Astrocyte (in vitro differentiated cells and primary cell): ENCODE data around the gene C18orf32. TPM values are rescaled to one million over a fixed set of nuclear protein-coding genes. Genes with fewer than 3 reads are reported as not detected.

Experiments used
- DNase-seq: peaks from one replicate; pipeline ENCODE4 v3.0.0-alpha.2; 2010; ENCODE audit warnings: low read depth
- FAIRE-seq: peaks from 2 replicates; lab custom pipeline; 2011; peaks lifted over from hg19 to GRCh38; lab: Jason Lieb, UNC
- H2AFZ ChIP-seq: 2 replicates; pipeline ENCODE4 v1.6.0; 2012; ENCODE audit warnings: low read depth, low read length, inconsistent platforms
- H3K27ac ChIP-seq: 2 replicates; pipeline ENCODE4 v1.5.1; 2011; ENCODE audit warnings: low read depth, low read length, inconsistent platforms
- H3K27me3 ChIP-seq: 2 replicates; pipeline ENCODE4 v1.6.0; 2011; ENCODE audit warnings: low read length, inconsistent platforms; ENCODE audit not compliant: insufficient read depth
- H3K36me3 ChIP-seq: 2 replicates; pipeline ENCODE4 v1.5.1; 2011; ENCODE audit warnings: low read length, inconsistent platforms; ENCODE audit not compliant: insufficient read depth
- H3K4me1 ChIP-seq: 2 replicates; pipeline ENCODE4 v1.5.1; 2011; ENCODE audit warnings: low read length, inconsistent platforms; ENCODE audit not compliant: insufficient read depth
- H3K4me2 ChIP-seq: 2 replicates; pipeline ENCODE4 v1.6.0; 2012; ENCODE audit warnings: low read length, inconsistent platforms
- H3K4me3 ChIP-seq: 2 replicates; pipeline ENCODE4 v1.5.1; 2011; ENCODE audit warnings: low read depth, mild to moderate bottlenecking, low read length, inconsistent platforms; ENCODE audit not compliant: insufficient read depth
- H3K79me2 ChIP-seq: 2 replicates; pipeline ENCODE4 v1.6.0; 2012; ENCODE audit warnings: mild to moderate bottlenecking, low read length, inconsistent platforms; ENCODE audit not compliant: insufficient read depth
- H3K9ac ChIP-seq: 2 replicates; pipeline ENCODE4 v1.6.0; 2012; ENCODE audit warnings: mild to moderate bottlenecking, low read length, inconsistent platforms
- H3K9me3 ChIP-seq: 2 replicates; pipeline ENCODE4 v1.5.1; 2012; ENCODE audit warnings: low read depth, mild to moderate bottlenecking, low read length, inconsistent platforms; ENCODE audit not compliant: insufficient read depth
- H4K20me1 ChIP-seq: 2 replicates; pipeline ENCODE4 v1.6.0; 2012; ENCODE audit warnings: low read length, inconsistent platforms; ENCODE audit not compliant: insufficient read depth
- H3K27ac Mint-ChIP-seq: one replicate; pipeline ENCODE4 v1.8.0; 2021; ENCODE audit warnings: mild to moderate bottlenecking, mixed read lengths; ENCODE audit not compliant: unreplicated experiment
- H3K27me3 Mint-ChIP-seq: one replicate; pipeline ENCODE4 v1.8.0; 2021; ENCODE audit warnings: low read depth, mixed read lengths; ENCODE audit not compliant: unreplicated experiment
- H3K36me3 Mint-ChIP-seq: one replicate; pipeline ENCODE4 v1.8.0; 2021; ENCODE audit warnings: low read depth, mixed read lengths; ENCODE audit not compliant: unreplicated experiment
- H3K4me1 Mint-ChIP-seq: one replicate; pipeline ENCODE4 v1.8.0; 2021; ENCODE audit warnings: low read depth, mixed read lengths; ENCODE audit not compliant: unreplicated experiment
- H3K4me3 Mint-ChIP-seq: one replicate; pipeline ENCODE4 v1.8.0; 2021; ENCODE audit warnings: mild to moderate bottlenecking, moderate library complexity, mixed read lengths; ENCODE audit not compliant: unreplicated experiment
- H3K9me3 Mint-ChIP-seq: one replicate; pipeline ENCODE4 v1.8.0; 2021; ENCODE audit warnings: mild to moderate bottlenecking, mixed read lengths; ENCODE audit not compliant: unreplicated experiment
- CTCF ChIP-seq: IDR thresholded peaks from 2 replicates; pipeline ENCODE4 v1.5.1; 2011; ENCODE audit warnings: low read depth, mild to moderate bottlenecking, inconsistent platforms, low read length, moderate library complexity; ENCODE audit not compliant: insufficient read depth
- EZH2 ChIP-seq: IDR thresholded peaks from 2 replicates; pipeline ENCODE4 v1.6.1; 2012; ENCODE audit warnings: mild to moderate bottlenecking, low read length, inconsistent platforms; ENCODE audit not compliant: insufficient read depth
- total RNA-seq: library from RNA; stranded (reverse); gene quantifications from 2 replicates; pipeline ENCODE4 v1.2.1, GENCODE V29; 2021

Gene C18orf32
- total RNA-seq, 1 donor from 2014 or later: 40.3 TPM

DNA sequence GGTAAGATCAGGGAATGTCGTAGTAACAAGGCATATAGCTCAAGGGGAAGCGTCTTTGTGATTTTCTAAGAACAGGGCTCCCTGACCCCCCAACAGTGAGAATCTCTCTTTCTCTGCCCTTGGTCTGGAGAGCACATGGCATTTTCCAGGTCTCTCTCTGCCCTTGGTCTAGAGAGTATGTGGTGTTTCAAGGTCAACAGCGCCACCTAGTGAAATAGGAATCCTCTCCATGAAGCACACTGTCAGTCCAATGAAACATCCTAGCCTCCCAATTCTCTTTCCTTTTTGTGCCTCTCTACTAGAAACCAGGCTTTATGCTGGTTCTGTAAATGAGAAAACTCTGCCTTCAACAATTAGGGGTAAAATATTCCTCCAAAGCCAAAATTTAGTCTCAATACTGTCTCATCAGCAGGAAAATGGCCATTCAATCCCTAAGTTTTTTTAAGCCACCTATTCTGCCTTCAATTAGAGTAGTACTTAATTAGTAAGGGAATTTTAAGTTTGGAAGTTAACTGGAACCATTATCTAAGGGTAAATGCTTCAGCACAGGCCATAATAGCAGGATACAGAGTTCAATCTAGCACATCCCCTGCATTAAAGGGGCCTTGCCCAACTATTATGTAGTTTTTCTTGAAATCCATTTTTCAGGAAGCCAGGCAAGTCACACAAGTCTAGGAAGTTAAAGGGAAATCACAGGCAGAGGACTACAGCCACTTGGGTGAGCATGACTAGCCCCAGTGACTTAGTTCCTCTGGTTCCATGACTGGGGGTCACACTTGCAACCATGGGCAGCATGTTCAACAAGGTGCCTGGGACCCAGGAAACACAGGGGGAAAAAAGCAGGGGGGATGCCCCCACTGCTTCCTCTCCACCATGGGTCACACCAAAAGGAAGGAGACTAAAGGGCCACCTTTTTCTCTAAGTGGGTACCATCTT is 39.0 kb downstream of the C18orf32 start:
- peak; percentile 53 for TF ChIP-seq CTCF
- no peak for TF ChIP-seq EZH2
- FAIRE-seq (no peak), DNase-seq (peak; percentile 10)
- Histone ChIP-seq H3K27me3 (no peaks in the 10 kb centered on the region), H2AFZ (no peak overlapping the region), H3K9ac (no peak overlapping the region), H3K36me3 (no peaks in the 10 kb centered on the region), H4K20me1 (peaks cover 31% of the 10 kb centered on the region), H3K27ac (no peak overlapping the region), H3K4me3 (no peak overlapping the region), H3K4me2 (no peak overlapping the region), H3K4me1 (no peaks in the 10 kb centered on the region), H3K9me3 (peaks cover 2% of the 10 kb centered on the region), H3K79me2 (peaks cover 25% of the 10 kb centered on the region)
- Mint-ChIP-seq H3K36me3 (peaks cover 26% of the 10 kb centered on the region), H3K27me3 (no peaks in the 10 kb centered on the region), H3K4me1 (no peaks in the 10 kb centered on the region), H3K27ac (no peak overlapping the region), H3K9me3 (peaks cover 21% of the 10 kb centered on the region), H3K4me3 (no peak overlapping the region)

GRCh38 chr18:49446481-49446880 is 40.6 kb downstream of the C18orf32 start:
- no peak for TF ChIP-seq EZH2
- no peak for TF ChIP-seq CTCF
- Mint-ChIP-seq H3K9me3 (peaks cover 16% of the 10 kb centered on the region), H3K27me3 (no peaks in the 10 kb centered on the region), H3K4me3 (no peak overlapping the region), H3K27ac (no peak overlapping the region), H3K36me3 (peaks cover 19% of the 10 kb centered on the region), H3K4me1 (no peaks in the 10 kb centered on the region)
- no peak overlapping the region for H3K4me2 ChIP-seq
- no peak overlapping the region for H2AFZ ChIP-seq
- no peak for DNase-seq
- peaks cover 3% of the 10 kb centered on the region for H3K36me3 ChIP-seq
- peaks cover 2% of the 10 kb centered on the region for H3K9me3 ChIP-seq
- H3K4me3 ChIP-seq: no peak overlapping the region
- H3K79me2 ChIP-seq: peaks cover 29% of the 10 kb centered on the region
- no peak for FAIRE-seq
- no peaks in the 10 kb centered on the region for H3K4me1 ChIP-seq
- H3K27ac ChIP-seq: no peak overlapping the region
- H3K9ac ChIP-seq: no peak overlapping the region
- H4K20me1 ChIP-seq: peaks cover 40% of the 10 kb centered on the region
- no peaks in the 10 kb centered on the region for H3K27me3 ChIP-seq

GRCh38 chr18:49444581-49444980 is 42.5 kb downstream of the C18orf32 start:
- no peak overlapping the region for H3K27ac ChIP-seq
- H4K20me1 ChIP-seq: peaks cover 44% of the 10 kb centered on the region
- no peaks in the 10 kb centered on the region for H3K4me1 ChIP-seq
- no peaks in the 10 kb centered on the region for H3K27me3 ChIP-seq
- peaks cover 31% of the 10 kb centered on the region for H3K79me2 ChIP-seq
- H3K36me3 Mint-ChIP-seq: peaks cover 14% of the 10 kb centered on the region
- no peak overlapping the region for H2AFZ ChIP-seq
- peaks cover 2% of the 10 kb centered on the region for H3K9me3 ChIP-seq
- H3K4me3 Mint-ChIP-seq: no peak overlapping the region
- DNase-seq (no peak), FAIRE-seq (peak; percentile 17)
- H3K27me3 Mint-ChIP-seq: no peaks in the 10 kb centered on the region
- H3K4me3 ChIP-seq: no peak overlapping the region
- no peaks in the 10 kb centered on the region for H3K4me1 Mint-ChIP-seq
- no peak overlapping the region for H3K9ac ChIP-seq
- H3K27ac Mint-ChIP-seq: no peak overlapping the region
- TF ChIP-seq CTCF: no peak
- TF ChIP-seq EZH2: no peak
- H3K4me2 ChIP-seq: no peak overlapping the region
- H3K36me3 ChIP-seq: peaks cover 3% of the 10 kb centered on the region
- peaks cover 15% of the 10 kb centered on the region for H3K9me3 Mint-ChIP-seq
